Fibroblast of skin of abdomen (primary cell): ENCODE data around the gene TSSK1B. TPM values are rescaled to one million over a fixed set of nuclear protein-coding genes. Genes with fewer than 3 reads are reported as not detected.
"Not testable (repeated sequence)": the region's sequence is repeated elsewhere in the genome, so short reads cannot be mapped to it uniquely, and the experiment has no call there.

Source experiments
- DNase-seq: peaks from one replicate; pipeline ENCODE4 v3.0.0-alpha.2; 2013
- polyA plus RNA-seq, 2 experiments: library from polyadenylated mRNA; unstranded; fragments of 120-200 nt; gene quantifications; one replicate each; pipeline ENCODE4 v1.2.1, GENCODE V29; 2013; ENCODE audit not compliant: insufficient read length in 2 of 2

TSSK1B gene
- 0.05 TPM for polyA plus RNA-seq (2013, experiment 1 of 2; ENCODE audit: insufficient read length)
- 0.04 TPM for polyA plus RNA-seq (2013, experiment 2 of 2; ENCODE audit: insufficient read length)

- no peak for DNase-seq
These were observed at the start of gene TSSK1B for GRCh38 chr5:113434889-113435288. TSSK1B (minus strand) TSS chr5:113434989; CDS start chr5:113434839, 150 bp downstream.

DNA sequence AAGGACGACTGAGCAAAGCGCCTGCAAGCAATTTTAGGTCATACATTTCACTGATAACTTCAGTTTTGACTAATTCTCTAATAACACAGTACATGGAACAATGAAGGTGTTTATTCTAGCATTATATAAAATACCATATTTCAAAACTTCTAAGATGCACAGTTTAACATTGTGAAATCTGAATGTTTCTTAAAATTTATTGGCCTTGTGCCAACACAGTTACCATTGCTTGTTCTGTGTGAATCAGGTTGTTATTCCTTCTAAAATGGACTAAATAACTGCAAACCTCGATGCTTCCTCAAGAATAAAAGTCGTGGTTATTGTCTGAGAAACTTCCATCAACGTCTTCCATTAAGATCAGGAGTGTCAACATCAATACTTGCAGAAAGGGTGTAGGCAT lies 45.5 kb upstream of the TSSK1B start:
- no peak for DNase-seq

- no peak for DNase-seq
These were observed 43.9 kb upstream of the TSSK1B start for GRCh38 chr5:113478691-113479090.

- DNase-seq = no peak
These were observed 39.4 kb upstream of the TSSK1B start for GRCh38 chr5:113474100-113474728.

DNA sequence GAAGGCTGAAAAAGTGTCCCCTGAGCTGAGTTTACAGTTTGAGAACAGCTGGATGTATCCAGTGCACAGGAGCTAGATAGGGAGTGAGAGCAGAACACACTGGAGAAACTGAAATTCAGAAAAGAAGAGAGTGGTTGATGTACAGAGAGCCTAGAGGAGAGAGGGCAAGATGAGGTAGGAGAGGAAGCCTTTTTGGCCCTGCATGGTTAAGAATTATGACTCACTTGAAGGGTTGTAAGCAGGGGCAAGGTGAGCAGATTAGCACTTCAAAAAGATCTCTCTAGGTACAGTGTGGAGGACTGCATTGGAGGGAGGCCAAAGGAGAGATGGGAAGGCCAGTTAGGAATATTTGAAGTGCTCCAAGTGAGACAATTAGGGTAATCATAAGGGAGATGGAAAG lies 28.2 kb upstream of the TSSK1B start:
- no peak for DNase-seq

DNA sequence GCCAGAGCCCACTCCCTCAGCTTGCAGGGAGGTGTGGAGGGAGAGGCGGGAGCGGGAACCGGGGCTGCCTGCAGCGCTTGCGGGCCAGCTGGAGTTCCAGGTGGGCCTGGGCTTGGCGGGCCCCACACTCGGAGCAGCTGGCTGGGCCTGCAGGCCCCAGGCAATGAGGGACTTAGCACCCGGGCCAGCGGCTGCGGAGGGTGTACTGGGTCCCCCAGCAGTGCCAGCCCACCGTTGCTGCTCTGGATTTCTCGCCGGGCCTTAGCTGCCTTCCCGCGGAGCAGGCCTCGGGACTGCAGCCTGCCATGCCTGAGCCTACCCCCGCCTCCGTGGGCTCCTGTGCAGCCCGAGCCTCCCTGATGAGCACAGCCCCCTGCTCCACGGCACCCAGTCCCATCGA lies 22.3 kb upstream of the TSSK1B start:
- DNase-seq = not testable (repeated sequence)

DNA sequence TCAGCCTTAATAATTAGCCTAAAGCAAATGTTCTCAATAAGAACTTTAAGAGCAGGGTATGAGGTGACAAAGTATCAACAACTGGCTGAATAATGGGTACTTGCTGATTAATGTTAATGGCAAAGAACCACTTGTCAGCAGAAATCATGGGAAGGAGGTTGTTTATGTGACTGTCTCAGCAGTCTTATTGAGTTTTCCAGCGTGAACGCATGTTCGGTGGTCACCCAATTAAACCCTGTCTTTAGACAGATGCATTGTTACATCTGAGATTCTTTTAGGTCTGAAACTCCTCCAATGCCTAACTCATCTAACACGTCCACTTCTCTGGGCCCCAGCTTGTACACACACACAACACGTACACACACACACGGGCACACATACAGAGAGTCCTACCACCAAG lies 18.2 kb upstream of the TSSK1B start:
- DNase-seq = no peak

DNA sequence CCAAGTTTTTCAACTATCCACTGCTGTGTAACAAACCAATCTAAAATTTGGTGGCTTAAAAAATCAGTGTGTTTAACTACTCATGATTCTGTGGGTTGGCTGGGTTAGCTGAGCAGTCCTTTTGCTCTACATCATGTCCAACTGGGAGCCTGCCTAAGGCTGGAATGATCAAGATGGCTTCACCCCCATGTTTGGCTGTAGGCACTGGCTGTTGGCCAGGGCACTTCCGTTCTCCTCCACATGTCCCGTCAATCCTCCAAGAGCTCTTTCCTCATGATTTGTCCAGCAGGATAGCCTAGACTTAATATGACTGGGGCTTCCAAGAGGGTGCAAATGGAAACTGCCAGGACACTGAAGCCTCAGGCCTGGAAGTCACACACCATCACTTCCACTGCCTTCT lies 17.0 kb upstream of the TSSK1B start:
- no peak for DNase-seq

GRCh38 chr5:113450929-113451328 lies 16.1 kb upstream of the TSSK1B start:
- no peak for DNase-seq

DNA sequence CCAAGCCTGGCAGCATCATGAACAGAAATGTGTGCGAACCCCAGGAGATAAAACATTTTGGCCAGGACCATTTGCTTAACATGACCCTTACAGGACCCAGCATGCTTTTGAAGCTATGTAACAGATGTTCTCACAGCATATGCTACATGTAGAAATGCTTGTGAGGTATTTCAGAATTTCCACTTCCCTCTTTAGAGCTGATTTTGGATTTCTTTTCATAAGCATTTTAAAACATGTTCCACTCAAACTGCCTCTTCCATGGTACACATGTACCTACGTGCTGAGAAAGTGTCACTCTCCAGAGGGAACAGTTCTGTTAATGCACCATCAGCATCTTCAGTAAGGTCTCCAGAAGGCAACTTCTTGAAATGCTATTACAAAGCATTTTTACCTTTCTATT lies 15.7 kb upstream of the TSSK1B start:
- no peak for DNase-seq

- no peak for DNase-seq
These were observed 13.5 kb upstream of the TSSK1B start for GRCh38 chr5:113448252-113448651.

DNA sequence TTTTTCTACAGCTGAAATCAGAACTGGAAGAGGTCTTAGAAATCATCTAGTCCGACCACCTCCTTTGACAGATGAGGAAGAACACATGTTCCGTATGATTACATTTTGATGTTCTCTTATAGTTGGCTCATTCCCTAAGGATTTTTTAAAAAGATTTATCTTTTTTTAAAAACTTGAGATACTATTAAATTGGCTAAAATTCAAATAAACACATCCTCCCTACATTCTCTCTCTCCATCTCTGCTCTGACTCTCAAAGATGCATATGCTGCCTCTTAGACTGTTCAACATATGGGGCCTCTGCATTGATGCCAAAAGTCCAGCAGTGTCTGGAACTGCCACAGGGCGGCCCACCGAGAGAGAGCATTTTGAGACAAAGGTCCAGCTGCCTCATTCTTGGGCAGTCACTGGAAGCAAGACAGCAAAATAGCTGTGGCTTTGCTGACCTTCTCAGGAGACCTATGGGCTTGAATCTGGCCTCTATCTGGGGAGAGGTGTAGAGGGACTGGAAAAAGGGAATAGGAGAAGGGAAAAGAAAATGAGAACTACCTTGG lies 12.8 kb upstream of the TSSK1B start:
- DNase-seq = peak; percentile 18

- DNase-seq = no peak
These were observed 11.7 kb upstream of the TSSK1B start for GRCh38 chr5:113446358-113446927.

DNA sequence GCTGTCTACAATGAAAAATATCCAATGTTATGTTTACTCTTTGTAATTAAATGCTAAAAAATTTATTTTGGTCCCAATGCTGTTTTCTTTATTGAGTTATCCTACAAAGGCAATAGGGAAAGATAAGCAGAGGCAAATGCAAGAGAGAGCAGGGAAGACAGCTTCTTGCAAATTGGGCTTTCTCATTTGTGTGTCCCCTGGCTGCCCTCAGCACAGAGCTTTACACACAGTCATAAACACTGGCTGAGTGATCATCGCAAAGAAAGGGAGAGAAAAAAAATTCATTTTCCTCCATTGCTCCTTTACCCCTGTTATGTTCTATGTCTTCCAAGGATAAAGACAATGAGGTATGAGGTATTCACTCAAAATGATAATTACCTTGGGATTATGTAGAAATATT lies 2.3 kb upstream of the TSSK1B start:
- no peak for DNase-seq

GRCh38 chr5:113435575-113435974 lies 786 bp upstream of the TSSK1B start:
- DNase-seq = no peak

DNA sequence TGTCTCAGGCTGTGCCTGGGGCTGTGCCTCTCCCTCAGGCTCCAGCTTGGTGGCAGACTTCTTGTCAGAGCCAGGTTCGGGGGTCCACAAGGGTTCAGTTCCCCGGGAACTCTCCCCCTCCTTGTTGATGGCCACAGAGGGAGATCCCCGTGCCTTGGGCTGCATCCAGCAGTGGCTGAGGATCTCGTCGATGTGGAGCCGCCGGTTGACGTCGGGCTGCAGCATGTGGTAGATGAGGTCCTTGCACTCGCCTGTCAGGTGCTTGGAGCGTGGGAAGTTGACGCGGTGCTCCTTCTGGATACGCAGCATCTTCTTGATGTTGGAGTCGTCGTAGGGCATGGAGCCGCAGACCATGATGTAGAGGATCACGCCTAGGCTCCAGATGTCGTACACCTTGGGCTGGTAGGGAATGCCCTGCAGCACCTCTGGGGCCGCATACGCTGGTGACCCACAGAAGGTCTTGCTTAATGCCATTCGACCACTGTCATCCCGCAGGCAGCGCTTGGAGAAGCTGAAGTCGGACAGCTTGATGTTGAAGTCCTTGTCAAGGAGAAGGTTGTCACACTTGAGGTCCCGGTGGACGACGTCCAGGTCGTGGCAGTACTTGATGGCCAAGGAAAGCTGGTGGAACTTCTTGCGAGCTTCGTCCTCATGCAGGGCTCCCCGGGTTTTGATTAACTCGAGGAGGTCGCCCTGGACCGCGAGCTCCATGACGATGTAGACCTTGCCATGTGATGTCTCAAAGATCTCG lies 752 bp downstream of the TSSK1B start:
- DNase-seq = no peak

- DNase-seq = no peak
These were observed 1.7 kb downstream of the TSSK1B start for GRCh38 chr5:113433071-113433470.

DNA sequence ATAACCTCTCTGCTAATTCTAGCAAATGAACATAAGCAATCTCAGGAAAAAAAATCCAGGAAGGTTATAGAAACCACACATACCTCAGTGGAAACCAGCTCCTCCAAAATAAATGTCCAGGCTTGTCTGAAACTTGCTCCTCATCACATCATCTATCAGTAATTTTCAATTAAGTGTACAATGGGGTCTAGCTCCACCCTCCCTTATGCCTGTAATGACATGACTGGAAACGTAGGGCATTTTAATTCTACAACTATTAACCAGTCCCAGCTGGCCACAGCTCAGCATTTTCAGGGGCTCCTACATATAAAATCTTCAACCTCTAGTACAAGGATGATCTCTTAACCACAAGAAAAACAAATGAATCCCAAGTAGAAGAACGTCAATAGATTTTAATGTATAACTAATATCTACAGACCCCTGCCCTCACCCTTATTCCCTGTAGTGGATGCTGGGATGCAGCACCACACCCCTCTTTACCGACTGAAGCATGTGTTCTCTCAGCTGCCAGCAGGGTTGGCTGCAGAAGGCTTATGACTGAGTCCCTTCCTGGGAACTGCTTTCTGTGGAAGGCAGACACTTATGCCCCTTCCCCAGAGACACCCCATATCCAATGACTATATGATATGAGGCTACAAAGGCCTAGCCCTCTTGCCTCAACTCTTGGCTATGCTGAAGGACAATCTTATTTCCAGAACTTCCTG lies 6.8 kb downstream of the TSSK1B start:
- no peak for DNase-seq

GRCh38 chr5:113425909-113426308 lies 8.9 kb downstream of the TSSK1B start:
- DNase-seq = no peak

DNA sequence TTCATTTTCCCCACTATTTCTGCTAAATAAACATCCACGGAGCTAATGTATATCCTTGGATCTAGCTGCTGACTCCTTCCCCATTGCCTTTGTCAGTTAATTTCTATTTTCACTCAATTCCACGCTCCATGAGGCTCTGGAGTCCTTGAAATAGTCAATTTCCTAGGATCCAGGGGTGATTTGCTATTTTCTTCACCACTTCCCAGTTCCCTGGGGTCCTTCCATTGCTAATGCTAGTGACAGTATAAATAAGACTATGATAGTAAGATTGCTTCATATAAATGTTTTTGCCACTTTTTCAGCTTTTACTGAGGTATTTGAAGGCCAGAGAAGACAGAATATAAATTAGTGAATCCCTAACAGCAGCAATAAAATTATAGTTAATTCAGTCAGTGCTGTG lies 13.1 kb downstream of the TSSK1B start:
- no peak for DNase-seq

- no peak for DNase-seq
These were observed 29.3 kb downstream of the TSSK1B start for GRCh38 chr5:113405530-113405929.

DNA sequence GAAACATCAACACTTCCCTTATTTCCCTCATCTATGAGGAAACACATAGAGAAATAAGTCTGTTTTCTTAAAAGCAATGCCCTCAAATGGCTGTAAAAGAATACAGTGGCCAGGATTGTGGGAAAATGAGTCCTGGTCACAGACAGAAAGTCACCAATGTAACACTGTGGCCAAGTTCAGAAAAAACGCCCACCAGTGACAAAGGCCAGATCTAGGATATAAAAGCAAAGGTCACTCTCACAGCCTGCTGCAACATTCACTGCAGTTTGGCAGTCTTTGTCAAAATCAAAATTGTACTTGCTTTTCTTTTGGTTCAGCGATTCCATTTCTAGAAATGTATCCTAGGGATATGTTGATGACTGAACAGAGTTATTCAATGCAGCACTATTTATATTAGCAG lies 30.5 kb downstream of the TSSK1B start:
- DNase-seq = no peak

DNA sequence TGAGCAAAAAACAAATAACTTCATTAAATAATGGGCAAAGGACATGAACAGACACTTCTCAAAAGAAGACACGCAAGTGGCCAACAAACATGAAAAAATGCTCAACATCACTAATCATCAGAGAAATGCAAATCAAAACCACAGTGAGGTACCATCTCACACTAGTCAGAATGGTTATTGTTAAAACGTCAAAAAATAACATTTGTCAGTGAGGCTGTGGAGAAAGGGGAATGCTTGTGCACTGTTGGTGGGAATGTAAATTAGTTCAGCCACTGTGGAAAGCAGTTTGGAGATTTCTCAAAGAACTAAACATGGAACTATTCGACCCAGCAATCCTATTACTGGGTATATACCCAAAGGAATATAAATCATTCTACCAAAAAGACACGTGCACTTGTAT lies 36.8 kb downstream of the TSSK1B start:
- not testable (repeated sequence) for DNase-seq
